RWPE1 (cell line): ENCODE data around the gene GAL.

Experiments
- CTCF ChIA-PET: fragments of 350-600 bp; sonication (Branson Sonifier 250); formaldehyde crosslinking; extraction: SDS; loops from one replicate; lab custom pipeline; 2021; lab: Yijun Ruan, JAX
- POLR2A ChIA-PET: fragments of 400-600 bp; formaldehyde crosslinking; extraction: SDS; loops from one replicate; lab custom pipeline; 2020; ENCODE audit warnings: antibody characterized with exemption; ENCODE audit not compliant: low non-redundant PET; lab: Yijun Ruan, JAX
- DNase-seq: peaks from one replicate; pipeline ENCODE4 v3.0.0; 2012; ENCODE audit warnings: low spot score
- H3K27ac ChIP-seq: fragments of 450-650 bp; 2 replicates; pipeline ENCODE4 v1.5.1; 2017
- CTCF ChIP-seq: fragments of 450-650 bp; conservative IDR thresholded peaks from 2 replicates; pipeline ENCODE4 v1.5.1; 2017; ENCODE audit warnings: low read depth, mild to moderate bottlenecking

GAL gene

GRCh38 chr11:68735125-68735524 is 50.8 kb downstream of the GAL start:
- DNase-seq: no peak
- ChIA-PET POLR2A (no interaction called here), CTCF (no interaction called here)
- no peak overlapping the region for H3K27ac ChIP-seq
- no peak for TF ChIP-seq CTCF

- H3K27ac ChIP-seq: no peak overlapping the region
- DNase-seq: no peak
- TF ChIP-seq CTCF: no peak
- ChIA-PET POLR2A (no interaction called here), CTCF (no interaction called here)
Observed at GRCh38 chr11:68735646-68736045, 51.3 kb downstream of the GAL start.
